Measurements from ENCODE around the gene ZFR.
"Not testable (repeated sequence)": the region's sequence is repeated elsewhere in the genome, so short reads cannot be mapped to it uniquely, and the experiment has no call there.

The ZFR gene

GRCh38 chr5:32325062-32325461 lies 119.5 kb downstream of the ZFR start:
- in situ Hi-C loops (cut with HindIII; ENCODE audit: low sequenced_read_pairs), result no loop called here

GRCh38 chr5:32323741-32324140 lies 120.8 kb downstream of the ZFR start:
- in situ Hi-C loops (cut with HindIII; ENCODE audit: low sequenced_read_pairs), result no loop called here

- in situ Hi-C loops (cut with HindIII; ENCODE audit: low sequenced_read_pairs), result no loop called here
Measured at GRCh38 chr5:32322882-32323281, 121.7 kb downstream of the ZFR start.

GRCh38 chr5:32321787-32322186 lies 122.8 kb downstream of the ZFR start:
- in situ Hi-C loops (cut with HindIII; ENCODE audit: low sequenced_read_pairs), result not testable (repeated sequence)

- in situ Hi-C loops (cut with HindIII; ENCODE audit: low sequenced_read_pairs), result no loop called here
Measured at GRCh38 chr5:32320576-32320975, 124.0 kb downstream of the ZFR start.

GRCh38 chr5:32319926-32320543 lies 124.5 kb downstream of the ZFR start:
- in situ Hi-C loops (cut with HindIII; ENCODE audit: low sequenced_read_pairs), result no loop called here

GRCh38 chr5:32319392-32319791 lies 125.1 kb downstream of the ZFR start:
- in situ Hi-C loops (cut with HindIII; ENCODE audit: low sequenced_read_pairs), result no loop called here

- in situ Hi-C loops (cut with HindIII; ENCODE audit: low sequenced_read_pairs), result no loop called here
Measured at GRCh38 chr5:32317041-32317440, 127.5 kb downstream of the ZFR start.

- in situ Hi-C loops (cut with HindIII; ENCODE audit: low sequenced_read_pairs), result no loop called here
Measured at GRCh38 chr5:32315221-32316014, 129.1 kb downstream of the ZFR start.

GRCh38 chr5:32314658-32315057 lies 129.9 kb downstream of the ZFR start:
- in situ Hi-C loops (cut with HindIII; ENCODE audit: low sequenced_read_pairs), result no loop called here

GRCh38 chr5:32314152-32314488 lies 130.4 kb downstream of the ZFR start:
- in situ Hi-C loops (cut with HindIII; ENCODE audit: low sequenced_read_pairs), result not testable (repeated sequence)

GRCh38 chr5:32312595-32313332 lies 131.8 kb downstream of the ZFR start, which contains the start of gene MTMR12:
Gene MTMR12, minus strand, starts transcription at chr5:32312939. Its CDS starts 101 bp downstream, at chr5:32312838.
- in situ Hi-C loops (cut with HindIII; ENCODE audit: low sequenced_read_pairs), result no loop called here

- in situ Hi-C loops (cut with HindIII; ENCODE audit: low sequenced_read_pairs), result no loop called here
Measured at GRCh38 chr5:32312197-32312594, 132.3 kb downstream of the ZFR start.

- in situ Hi-C loops (cut with HindIII; ENCODE audit: low sequenced_read_pairs), result no loop called here
Measured at GRCh38 chr5:32311404-32312196, 132.9 kb downstream of the ZFR start.

- in situ Hi-C loops (cut with HindIII; ENCODE audit: low sequenced_read_pairs), result no loop called here
Measured at GRCh38 chr5:32309761-32310160, 134.8 kb downstream of the ZFR start.

GRCh38 chr5:32308946-32309345 lies 135.6 kb downstream of the ZFR start:
- in situ Hi-C loops (cut with HindIII; ENCODE audit: low sequenced_read_pairs), result no loop called here

- in situ Hi-C loops (cut with HindIII; ENCODE audit: low sequenced_read_pairs), result no loop called here
Measured at GRCh38 chr5:32307769-32308194, 136.8 kb downstream of the ZFR start.

- in situ Hi-C loops (cut with HindIII; ENCODE audit: low sequenced_read_pairs), result no loop called here
Measured at GRCh38 chr5:32304622-32305021, 139.9 kb downstream of the ZFR start.

All from DLD1 (cell line).